G401 (cell line): Measurements from ENCODE around the gene RGS2. TPM values are rescaled to one million over a fixed set of nuclear protein-coding genes. Genes with fewer than 3 reads are reported as not detected.

Experiments used
- DNase-seq: peaks from one replicate; pipeline ENCODE4 v3.0.0-alpha.2; 2015; ENCODE audit warnings: low spot score
- in situ Hi-C: cut with HindIII; loops from 2 replicates; pipeline ENCODE4 v1.10.0; 2016; ENCODE audit warnings: low sequenced_read_pairs, mixed read lengths
- total RNA-seq: library from RNA; depleted of rRNA; stranded (reverse); fragments of >200 nt; shearing (Covaris generic); gene quantifications from 2 replicates; pipeline ENCODE4 v1.2.3, GENCODE V29; 2014; rRNA removed

RGS2 gene
- total RNA-seq, 1 experiment from 2014 or later, result 40.3 TPM

DNA sequence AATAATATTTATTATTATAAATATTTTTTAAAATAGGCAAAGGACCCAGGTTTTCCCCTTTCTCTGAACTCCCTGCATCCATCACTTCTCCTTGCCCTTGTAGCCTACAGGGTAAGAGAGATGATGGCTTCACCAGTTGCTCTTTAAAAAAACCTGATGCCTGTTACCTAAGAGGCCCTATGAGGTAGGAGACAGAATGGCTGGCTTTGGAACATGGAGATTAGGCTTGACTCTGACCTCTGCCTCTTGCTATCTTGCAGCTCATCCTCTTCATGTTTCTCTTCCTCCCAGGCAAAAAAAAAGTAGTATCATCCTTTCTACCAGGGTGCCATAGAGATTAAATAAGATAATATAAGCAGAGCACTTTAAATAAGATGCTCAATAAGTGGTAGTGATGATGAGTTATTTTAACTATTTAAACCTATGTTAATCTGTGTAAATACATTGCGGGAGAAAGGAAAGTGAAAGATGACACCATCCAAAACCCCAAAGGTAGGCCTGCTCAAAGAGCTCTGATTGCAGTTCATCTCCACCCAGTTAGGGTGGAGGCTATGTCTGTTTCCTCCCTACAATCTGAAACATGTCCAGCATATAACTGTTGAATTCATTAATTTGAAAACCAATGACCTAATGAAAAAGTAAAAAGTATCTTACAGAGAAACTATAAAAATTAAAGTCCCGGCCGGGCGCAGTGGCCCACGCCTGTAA is 51.8 kb downstream of the RGS2 start:
- in situ Hi-C loops, result no loop called here

DNA sequence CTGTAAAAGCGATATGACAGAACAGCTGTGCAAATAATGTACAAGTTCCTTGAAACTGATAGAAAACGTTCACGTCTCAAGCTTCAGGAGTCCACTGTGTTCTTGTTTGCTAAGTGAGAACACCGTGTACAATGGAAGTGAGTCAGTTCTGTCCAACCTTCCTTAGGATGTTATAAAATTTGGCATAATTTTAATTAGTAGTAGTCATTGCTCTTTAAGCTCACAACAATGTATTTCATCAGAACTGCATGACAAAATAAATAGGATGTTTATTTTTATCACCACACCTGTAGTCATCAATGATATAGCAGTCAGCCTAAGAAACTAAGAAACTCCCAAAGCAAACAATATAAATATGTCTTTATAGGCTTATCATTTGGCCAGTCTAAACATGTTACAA is 53.0 kb downstream of the RGS2 start:
- no peak for DNase-seq
- in situ Hi-C loops, result no loop called here

More for the DNA sequence above, 51.8 kb downstream of the RGS2 start:
- DNase-seq, result no peak

Other genes with a start within 250 kb of the RGS2 start
- gene RGS1, start 233.3 kb upstream of the RGS2 start, total RNA-seq, result 74.0 and 79.0 TPM in 2 replicates
- not detected in 2 replicates for gene RGS13, start 172.9 kb upstream of the RGS2 start, total RNA-seq